Measurements from ENCODE around the gene PDGFA.
"Not testable (repeated sequence)": the region's sequence is repeated elsewhere in the genome, so short reads cannot be mapped to it uniquely, and the experiment has no call there.

Gene PDGFA

GRCh38 chr7:519484-520390 is at the start of gene PDGFA:
Gene PDGFA, minus strand, starts transcription at chr7:519846. Its CDS starts 845 bp downstream, at chr7:519001.
- no peak for DNase-seq

- no peak for DNase-seq
Observed at GRCh38 chr7:568031-568951, 48.6 kb upstream of the PDGFA start.

- no peak for DNase-seq
Observed at GRCh38 chr7:567305-567883, 47.7 kb upstream of the PDGFA start.

- DNase-seq, result no peak
Observed at GRCh38 chr7:566100-566499, 46.5 kb upstream of the PDGFA start.

GRCh38 chr7:564176-564865 is 44.7 kb upstream of the PDGFA start:
- no peak for DNase-seq

- no peak for DNase-seq
Observed at GRCh38 chr7:563629-564170, 44.1 kb upstream of the PDGFA start.

GRCh38 chr7:562789-563628 is 43.4 kb upstream of the PDGFA start:
- no peak for DNase-seq

GRCh38 chr7:562374-562675 is 42.7 kb upstream of the PDGFA start:
- no peak for DNase-seq

GRCh38 chr7:561631-562373 is 42.2 kb upstream of the PDGFA start:
- DNase-seq, result no peak

- no peak for DNase-seq
Observed at GRCh38 chr7:560966-561630, 41.5 kb upstream of the PDGFA start.

- no peak for DNase-seq
Observed at GRCh38 chr7:559396-559705, 39.7 kb upstream of the PDGFA start.

GRCh38 chr7:557558-557881 is 37.9 kb upstream of the PDGFA start:
- no peak for DNase-seq

GRCh38 chr7:556837-557557 is 37.4 kb upstream of the PDGFA start:
- DNase-seq, result no peak

GRCh38 chr7:556291-556826 is 36.7 kb upstream of the PDGFA start:
- no peak for DNase-seq

- no peak for DNase-seq
Observed at GRCh38 chr7:555551-556160, 36.0 kb upstream of the PDGFA start.

GRCh38 chr7:553636-554111 is 34.0 kb upstream of the PDGFA start:
- no peak for DNase-seq

GRCh38 chr7:552868-553635 is 33.4 kb upstream of the PDGFA start:
- no peak for DNase-seq

- DNase-seq, result not testable (repeated sequence)
Observed at GRCh38 chr7:552151-552867, 32.7 kb upstream of the PDGFA start.

Data from CD4-positive, alpha-beta T cell treated with Interferon gamma for 1 hour (primary cell).